ENCODE results near the gene DGKD. TPM values are rescaled to one million over a fixed set of nuclear protein-coding genes. Genes with fewer than 3 reads are reported as not detected.

Gene DGKD
- total RNA-seq, 1 donor from 2014 or later, result 188 TPM

- Mint-ChIP-seq H3K4me3 (peak overlapping the region; percentile 37), H3K27me3 (no peaks in the 10 kb centered on the region), H3K27ac (peak overlapping the region; percentile 95), H3K36me3 (ENCODE audit: low read depth) (peaks cover 19% of the 10 kb centered on the region), H3K4me1 (peaks cover 94% of the 10 kb centered on the region), H3K9me3 (no peaks in the 10 kb centered on the region)
- TF ChIP-seq, protein P1, sequence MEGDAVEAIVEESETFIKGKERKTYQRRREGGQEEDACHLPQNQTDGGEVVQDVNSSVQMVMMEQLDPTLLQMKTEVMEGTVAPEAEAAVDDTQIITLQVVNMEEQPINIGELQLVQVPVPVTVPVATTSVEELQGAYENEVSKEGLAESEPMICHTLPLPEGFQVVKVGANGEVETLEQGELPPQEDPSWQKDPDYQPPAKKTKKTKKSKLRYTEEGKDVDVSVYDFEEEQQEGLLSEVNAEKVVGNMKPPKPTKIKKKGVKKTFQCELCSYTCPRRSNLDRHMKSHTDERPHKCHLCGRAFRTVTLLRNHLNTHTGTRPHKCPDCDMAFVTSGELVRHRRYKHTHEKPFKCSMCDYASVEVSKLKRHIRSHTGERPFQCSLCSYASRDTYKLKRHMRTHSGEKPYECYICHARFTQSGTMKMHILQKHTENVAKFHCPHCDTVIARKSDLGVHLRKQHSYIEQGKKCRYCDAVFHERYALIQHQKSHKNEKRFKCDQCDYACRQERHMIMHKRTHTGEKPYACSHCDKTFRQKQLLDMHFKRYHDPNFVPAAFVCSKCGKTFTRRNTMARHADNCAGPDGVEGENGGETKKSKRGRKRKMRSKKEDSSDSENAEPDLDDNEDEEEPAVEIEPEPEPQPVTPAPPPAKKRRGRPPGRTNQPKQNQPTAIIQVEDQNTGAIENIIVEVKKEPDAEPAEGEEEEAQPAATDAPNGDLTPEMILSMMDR (IDR thresholded peaks at IDR 0.05), result no peak
- ChIA-PET POLR2A (interaction anchor here (1.3 to 6.5 kb wide), 3 partner anchors 28 to 59 kb away, joined by 4 to 60 read pairs (median 12); partner anchors contain the start of gene DGKD), CTCF (interaction anchor here (1.1 to 2.8 kb wide), 5 partner anchors 26 to 116 kb away, joined by 3 to 12 read pairs (median 6); partner anchors contain the start of gene DGKD)
- no peak for ATAC-seq (ENCODE audit: low read depth)
- intact Hi-C loops (cut with micrococcal nuclease), result loop anchor here (5.0 to 10.0 kb wide), 3 partner anchors 117 to 529 kb away; partner anchors contain the start of gene INPP5D
- DNase-seq, result no peak
These were observed 29.7 kb downstream of the DGKD start for GRCh38 chr2:233384015-233384414.

- ATAC-seq (ENCODE audit: low read depth) (peak; percentile 5), DNase-seq (no peak)
- TF ChIP-seq, protein P1 (IDR thresholded peaks at IDR 0.05), result no peak
- POLR2A ChIA-PET, result interaction anchor here (0.5 to 6.5 kb wide), 7 partner anchors 9 to 1934 kb away, joined by 3 to 60 read pairs (median 4); partner anchors contain the start of gene DGKD
- intact Hi-C loops (cut with micrococcal nuclease), result loop anchor here (5.0 to 10.0 kb wide), 3 partner anchors 118 to 530 kb away; partner anchors contain the start of gene INPP5D
- H3K4me3 Mint-ChIP-seq, result peak overlapping the region; percentile 74
- peak overlapping the region; percentile 95 for H3K27ac Mint-ChIP-seq
- H3K9me3 Mint-ChIP-seq, result no peaks in the 10 kb centered on the region
- no peaks in the 10 kb centered on the region for H3K27me3 Mint-ChIP-seq
- peaks cover 29% of the 10 kb centered on the region for H3K36me3 Mint-ChIP-seq (ENCODE audit: low read depth)
- peaks cover 90% of the 10 kb centered on the region for H3K4me1 Mint-ChIP-seq
- CTCF ChIA-PET, result interaction anchor here (0.8 to 2.8 kb wide), 7 partner anchors 9 to 117 kb away, joined by 3 to 12 read pairs (median 5); no protein-coding TSS in a partner anchor
These were observed 30.7 kb downstream of the DGKD start for GRCh38 chr2:233384811-233385488.

DNA sequence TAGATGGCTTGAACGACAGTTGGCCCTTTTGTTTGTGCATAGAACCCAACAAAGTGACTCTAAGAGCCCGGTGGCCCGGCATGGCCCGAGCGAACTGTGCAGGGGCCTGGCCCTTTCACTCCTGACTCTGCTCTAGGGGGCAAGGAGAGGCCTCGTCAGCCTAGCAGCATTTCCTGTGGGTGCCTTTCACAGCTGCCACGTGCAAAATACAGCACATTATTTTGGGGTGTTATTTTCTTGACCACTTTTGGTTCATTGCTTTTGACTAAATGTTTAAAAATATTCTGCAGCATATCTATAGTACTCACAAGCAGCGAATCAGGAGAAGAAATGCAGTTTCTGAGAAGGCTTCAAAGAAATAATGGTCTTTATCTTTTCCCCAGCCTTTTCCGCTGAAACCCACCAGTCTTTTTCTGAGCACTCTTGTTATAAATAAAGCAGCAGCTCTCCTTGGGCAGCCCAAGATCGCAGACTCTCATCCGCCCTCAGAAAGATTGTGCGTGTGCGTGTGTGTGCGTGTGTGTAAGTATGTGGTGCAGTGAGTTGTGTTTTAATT lies 31.3 kb downstream of the DGKD start:
- no peak for DNase-seq
- TF ChIP-seq, protein P1 (IDR thresholded peaks at IDR 0.05), result no peak
- POLR2A ChIA-PET, result interaction anchor here (0.7 to 6.5 kb wide), 5 partner anchors 8 to 54 kb away, joined by 3 to 60 read pairs (median 6); partner anchors contain the start of gene DGKD
- peaks cover 84% of the 10 kb centered on the region for H3K4me1 Mint-ChIP-seq
- CTCF ChIA-PET, result interaction anchor here (0.8 to 2.8 kb wide), 6 partner anchors 8 to 117 kb away, joined by 3 to 12 read pairs (median 6); no protein-coding TSS in a partner anchor
- H3K4me3 Mint-ChIP-seq, result peak overlapping the region; percentile 74
- peaks cover 35% of the 10 kb centered on the region for H3K36me3 Mint-ChIP-seq (ENCODE audit: low read depth)
- no peaks in the 10 kb centered on the region for H3K9me3 Mint-ChIP-seq
- no peaks in the 10 kb centered on the region for H3K27me3 Mint-ChIP-seq
- H3K27ac Mint-ChIP-seq, result peak overlapping the region; percentile 95
- intact Hi-C loops (cut with micrococcal nuclease), result loop anchor here (10.0 kb wide), 2 partner anchors 321 to 531 kb away; partner anchors contain the start of gene INPP5D
- peak; percentile 44 for ATAC-seq (ENCODE audit: low read depth)

DNA sequence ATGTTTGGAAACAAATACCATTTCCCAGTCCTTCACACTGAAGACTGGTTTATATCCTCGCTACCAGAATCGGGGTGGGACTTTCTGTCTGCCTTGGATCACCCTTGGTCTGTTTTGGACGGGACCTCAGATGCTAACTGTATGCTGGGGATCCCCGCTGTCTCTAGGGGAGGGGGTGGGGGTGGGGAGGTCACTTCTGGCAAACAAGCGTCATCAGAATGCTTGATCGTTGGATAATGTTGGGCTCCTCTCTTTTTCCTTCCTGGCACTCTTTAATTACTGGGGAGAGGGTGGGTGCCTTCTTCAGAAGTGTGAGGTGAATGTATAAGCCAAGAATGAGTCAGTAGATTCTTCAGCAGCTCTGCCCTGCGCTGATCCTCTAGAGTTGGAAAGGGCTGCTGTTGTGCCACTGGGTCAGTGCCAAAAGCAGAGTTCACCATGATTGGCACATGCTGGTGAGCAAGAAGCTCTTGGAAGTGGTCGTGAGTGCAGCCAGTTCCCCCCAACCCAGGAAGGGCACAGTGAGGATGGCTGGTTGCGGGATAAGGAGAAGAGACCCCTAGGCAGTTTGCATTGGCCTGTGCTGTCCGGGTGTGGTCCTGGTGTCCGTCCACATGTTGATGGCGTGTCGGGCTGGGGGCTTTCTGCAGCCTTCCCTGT lies 32.2 kb downstream of the DGKD start:
- CTCF ChIA-PET, result interaction anchor here (1.4 kb wide), 1 partner anchor 19 kb away, joined by 4 read pairs; no protein-coding TSS in a partner anchor
- H3K27me3 Mint-ChIP-seq, result no peaks in the 10 kb centered on the region
- POLR2A ChIA-PET, result interaction anchor here (2.2 to 6.5 kb wide), 2 partner anchors 31 to 55 kb away, joined by 6 to 60 read pairs; partner anchors contain the start of gene DGKD
- TF ChIP-seq, protein P1 (IDR thresholded peaks at IDR 0.05), result no peak
- peaks cover 75% of the 10 kb centered on the region for H3K4me1 Mint-ChIP-seq
- DNase-seq (no peak), ATAC-seq (ENCODE audit: low read depth) (peak; percentile 33)
- no peaks in the 10 kb centered on the region for H3K9me3 Mint-ChIP-seq
- H3K36me3 Mint-ChIP-seq (ENCODE audit: low read depth), result peaks cover 40% of the 10 kb centered on the region
- peak overlapping the region; percentile 74 for H3K4me3 Mint-ChIP-seq
- intact Hi-C loops (cut with micrococcal nuclease), result loop anchor here (10.0 kb wide), 2 partner anchors 322 to 532 kb away; partner anchors contain the start of gene INPP5D
- peak overlapping the region; percentile 95 for H3K27ac Mint-ChIP-seq
